ENCODE results near the gene WDR64.
"Not testable (repeated sequence)": the region's sequence is repeated elsewhere in the genome, so short reads cannot be mapped to it uniquely, and the experiment has no call there.

Gene WDR64

DNA sequence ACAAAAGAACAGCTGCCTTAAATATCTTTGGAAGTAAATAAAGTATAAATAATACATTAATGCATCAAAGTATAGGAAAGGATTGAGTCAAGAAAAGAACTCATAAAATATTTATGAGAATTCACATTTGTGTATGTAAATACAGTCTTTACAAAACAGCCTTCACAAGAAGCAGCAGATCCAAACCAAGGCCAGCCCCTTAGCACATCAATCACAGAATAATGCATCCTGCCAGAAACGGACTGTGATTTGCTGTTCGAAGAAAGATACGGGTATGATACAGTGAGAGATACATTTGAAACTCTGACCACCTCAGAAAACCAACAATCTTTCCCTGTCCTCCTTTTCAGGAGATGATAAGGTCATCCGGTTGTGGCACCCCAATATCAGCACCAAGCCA lies 70.9 kb downstream of the WDR64 start:
- no peak for TF ChIP-seq CTCF (IDR thresholded peaks at IDR 0.05; ENCODE audit: low read depth, low read length)
- no peak overlapping the region for H3K4me3 ChIP-seq (ENCODE audit: low read depth, low read length)

DNA sequence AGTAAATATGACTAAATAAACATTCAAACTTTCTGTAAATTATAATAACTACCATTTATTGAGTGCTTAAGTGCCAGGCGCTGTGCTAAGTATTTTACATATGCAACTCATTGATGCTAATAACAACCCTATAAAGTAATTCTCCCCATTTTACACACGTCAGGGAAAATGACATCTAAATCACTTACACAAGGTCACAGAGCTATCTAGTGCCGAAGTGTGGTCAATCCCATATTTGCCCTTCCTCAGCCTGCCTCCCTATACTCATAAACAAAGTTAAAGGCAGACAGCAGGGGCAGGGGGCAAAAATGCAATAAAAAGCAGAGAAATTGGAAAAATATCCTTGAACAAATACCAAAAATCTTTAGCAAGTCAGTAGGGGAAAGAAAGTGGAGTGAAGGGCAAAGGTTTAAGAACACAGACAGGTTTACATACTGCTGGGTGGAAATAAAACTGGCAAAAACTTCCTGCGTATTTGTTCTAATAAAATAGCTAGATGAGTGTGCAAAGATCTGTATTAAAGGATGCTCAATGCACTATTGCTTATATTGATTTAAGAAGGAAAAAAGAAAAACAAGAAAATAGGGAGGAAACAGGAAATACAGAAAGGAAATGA lies 72.8 kb downstream of the WDR64 start:
- TF ChIP-seq CTCF (IDR thresholded peaks at IDR 0.05; ENCODE audit: low read depth, low read length) = no peak
- no peak overlapping the region for H3K4me3 ChIP-seq (ENCODE audit: low read depth, low read length)

DNA sequence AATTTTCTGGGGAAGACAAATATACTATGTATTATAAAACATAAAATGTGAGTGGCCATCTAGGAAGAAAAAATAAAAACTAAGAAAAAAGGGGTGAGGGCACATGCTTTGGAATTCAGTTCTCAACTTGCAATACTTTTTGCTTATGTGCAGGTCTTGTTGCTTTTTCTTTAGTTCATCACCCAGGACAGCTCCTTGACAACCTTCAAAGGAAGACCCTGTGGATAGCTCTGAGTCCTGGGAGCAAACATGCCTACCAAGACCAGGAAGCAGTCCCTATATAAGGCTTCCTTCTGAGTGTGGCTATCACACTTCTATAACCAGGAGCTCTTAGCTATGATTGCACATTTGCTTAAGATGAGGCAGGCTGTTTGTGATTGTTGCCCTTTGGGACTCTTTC lies 78.0 kb downstream of the WDR64 start:
- TF ChIP-seq CTCF (IDR thresholded peaks at IDR 0.05; ENCODE audit: low read depth, low read length) = no peak
- H3K4me3 ChIP-seq (ENCODE audit: low read depth, low read length) = no peak overlapping the region

GRCh38 chr1:241733899-241734298 lies 81.8 kb downstream of the WDR64 start:
- no peak for TF ChIP-seq CTCF (IDR thresholded peaks at IDR 0.05; ENCODE audit: low read depth, low read length)
- no peak overlapping the region for H3K4me3 ChIP-seq (ENCODE audit: low read depth, low read length)

DNA sequence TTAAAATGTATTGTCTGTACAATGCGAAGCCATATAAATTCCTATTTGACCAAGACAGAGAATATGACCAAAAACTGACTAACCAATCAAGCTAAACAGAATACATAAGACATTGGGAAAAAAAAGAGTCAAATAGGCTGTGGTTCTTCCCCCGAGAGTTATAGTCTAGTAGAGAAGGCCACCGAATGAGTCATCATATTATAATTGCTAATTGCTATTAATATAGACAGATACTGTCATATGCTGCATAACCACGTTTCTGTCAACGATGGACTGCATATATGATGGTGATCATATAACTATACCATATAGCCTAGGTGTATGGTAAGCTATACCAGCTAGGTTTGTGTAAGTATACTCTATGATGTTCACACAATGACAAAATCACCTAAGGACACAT lies 82.5 kb downstream of the WDR64 start:
- no peak for TF ChIP-seq CTCF (IDR thresholded peaks at IDR 0.05; ENCODE audit: low read depth, low read length)
- no peak overlapping the region for H3K4me3 ChIP-seq (ENCODE audit: low read depth, low read length)

DNA sequence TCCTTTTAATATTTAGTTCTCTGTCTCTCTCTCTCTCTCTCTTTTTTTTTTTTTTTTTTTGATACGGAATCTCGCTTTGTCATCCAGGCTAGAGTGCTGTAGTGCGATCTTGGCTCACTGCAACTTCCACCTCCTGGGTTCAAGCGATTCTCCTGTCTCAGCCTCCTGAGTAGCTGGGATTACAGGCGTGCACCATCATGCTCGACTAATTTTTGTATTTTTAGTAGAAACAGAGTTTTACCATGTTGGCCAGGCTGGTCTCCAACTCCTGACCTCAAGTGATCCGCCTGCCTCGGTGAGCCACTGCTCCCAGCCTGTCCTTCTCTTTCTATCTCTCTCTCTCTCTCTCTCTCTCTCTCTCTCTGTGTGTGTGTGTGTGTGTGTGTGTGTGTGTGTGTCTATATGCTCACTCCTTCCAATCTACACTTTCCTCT lies 83.4 kb downstream of the WDR64 start:
- H3K4me3 ChIP-seq (ENCODE audit: low read depth, low read length) = not testable (repeated sequence)

DNA sequence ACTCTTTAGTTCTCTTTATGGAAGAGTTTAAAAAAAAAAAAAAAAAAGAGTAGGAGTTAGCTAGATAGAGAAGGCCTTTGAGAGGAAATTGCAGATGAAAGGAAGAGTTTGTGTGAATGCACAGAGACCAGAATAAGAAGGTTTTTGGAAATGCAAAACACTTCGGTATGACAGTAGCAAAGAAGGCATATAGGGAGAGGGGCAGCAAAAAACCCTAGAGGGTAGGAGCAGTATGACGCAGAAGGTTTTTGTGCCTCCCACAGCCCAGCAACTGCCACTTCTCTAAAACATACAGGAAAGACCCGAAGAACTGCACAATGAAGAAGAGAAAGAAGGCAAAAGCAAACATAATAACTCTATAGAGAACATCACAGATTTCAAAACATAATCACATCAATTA lies 84.3 kb downstream of the WDR64 start:
- no peak for TF ChIP-seq CTCF (IDR thresholded peaks at IDR 0.05; ENCODE audit: low read depth, low read length)
- no peak overlapping the region for H3K4me3 ChIP-seq (ENCODE audit: low read depth, low read length)
